ENCODE results near the gene CDRT4. TPM values are rescaled to one million over a fixed set of nuclear protein-coding genes. Genes with fewer than 3 reads are reported as not detected.

Gene CDRT4
- total RNA-seq, 1 donor from 2014 or later = 1.9 TPM

Other genes with a start within 250 kb of the CDRT4 start
- gene PMP22, start 202.3 kb downstream of the CDRT4 start, total RNA-seq = 183 TPM
- 0.43 TPM for gene TEKT3, start 126.0 kb downstream of the CDRT4 start, total RNA-seq
- 2.5 TPM for gene TVP23C, start 95.9 kb upstream of the CDRT4 start, total RNA-seq
- gene FBXW10B, start 152.1 kb upstream of the CDRT4 start, total RNA-seq = 0.48 TPM
- gene TRIM16, start 216.7 kb upstream of the CDRT4 start, total RNA-seq = 35.1 TPM
- gene ZNF286A, start 232.1 kb upstream of the CDRT4 start, total RNA-seq = 11.0 TPM

All from Right ventricle myocardium superior (tissue), 1 donor.